Glutamatergic neuron (in vitro differentiated cells): ENCODE measurements around the gene ZSWIM1. TPM values are rescaled to one million over a fixed set of nuclear protein-coding genes. Genes with fewer than 3 reads are reported as not detected.
"Not testable (repeated sequence)": the region's sequence is repeated elsewhere in the genome, so short reads cannot be mapped to it uniquely, and the experiment has no call there.

Experiments used
- DNase-seq: peaks from one replicate; pipeline ENCODE4 v3.0.0; 2022
- H3K27ac Mint-ChIP-seq: one replicate; pipeline ENCODE4 v1.8.0; 2020; ENCODE audit warnings: mild to moderate bottlenecking, mixed read lengths, inconsistent platforms; ENCODE audit not compliant: unreplicated experiment
- H3K27me3 Mint-ChIP-seq: one replicate; pipeline ENCODE4 v1.8.0; 2020; ENCODE audit warnings: mild to moderate bottlenecking, moderate library complexity, mixed read lengths, inconsistent platforms; ENCODE audit not compliant: unreplicated experiment
- H3K36me3 Mint-ChIP-seq: one replicate; pipeline ENCODE4 v1.8.0; 2020; ENCODE audit warnings: mild to moderate bottlenecking, mixed read lengths, inconsistent platforms; ENCODE audit not compliant: unreplicated experiment
- H3K4me1 Mint-ChIP-seq: one replicate; pipeline ENCODE4 v1.8.0; 2020; ENCODE audit warnings: mild to moderate bottlenecking, low read depth, mixed read lengths, inconsistent platforms; ENCODE audit not compliant: unreplicated experiment
- H3K4me3 Mint-ChIP-seq: one replicate; pipeline ENCODE4 v1.8.0; 2020; ENCODE audit warnings: mild to moderate bottlenecking, mixed read lengths, inconsistent platforms; ENCODE audit not compliant: unreplicated experiment
- H3K9me3 Mint-ChIP-seq: one replicate; pipeline ENCODE4 v1.8.0; 2020; ENCODE audit warnings: mild to moderate bottlenecking, moderate library complexity, mixed read lengths, inconsistent platforms; ENCODE audit not compliant: unreplicated experiment
- CTCF ChIP-seq: fragments of 200-600 bp; sonication (generic); IDR thresholded peaks from one replicate; pipeline ENCODE4 v1.5.0; 2021; ENCODE audit not compliant: partially characterized antibody, unreplicated experiment
- total RNA-seq: library from RNA; stranded (reverse); fragmentation: NEBNext Ultra II Directional; extraction: Animal tissue kit (Norgen Biotek cat#: 25700); gene quantifications from one replicate; pipeline ENCODE4 v1.2.1, GENCODE V29; 2021; ENCODE audit not compliant: unreplicated experiment

Gene ZSWIM1
- total RNA-seq, 1 donor from 2014 or later, result 10.2 TPM

GRCh38 chr20:45897289-45897688 is 16.3 kb downstream of the ZSWIM1 start:
- Mint-ChIP-seq H3K27ac (no peak overlapping the region), H3K36me3 (no peaks in the 10 kb centered on the region), H3K4me1 (peaks cover 8% of the 10 kb centered on the region), H3K4me3 (no peak overlapping the region), H3K9me3 (peaks cover 3% of the 10 kb centered on the region), H3K27me3 (peaks cover 11% of the 10 kb centered on the region)
- DNase-seq, result no peak
- no peak for TF ChIP-seq CTCF

- no peak overlapping the region for H3K27ac Mint-ChIP-seq
- H3K27me3 Mint-ChIP-seq, result peaks cover 8% of the 10 kb centered on the region
- no peaks in the 10 kb centered on the region for H3K9me3 Mint-ChIP-seq
- no peak for TF ChIP-seq CTCF
- H3K4me1 Mint-ChIP-seq, result peaks cover 5% of the 10 kb centered on the region
- no peaks in the 10 kb centered on the region for H3K36me3 Mint-ChIP-seq
- DNase-seq, result no peak
- no peak overlapping the region for H3K4me3 Mint-ChIP-seq
These were observed 16.7 kb downstream of the ZSWIM1 start for GRCh38 chr20:45897692-45898091.

GRCh38 chr20:45898285-45898684 is 17.3 kb downstream of the ZSWIM1 start:
- Mint-ChIP-seq H3K27me3 (peaks cover 8% of the 10 kb centered on the region), H3K9me3 (no peaks in the 10 kb centered on the region), H3K4me1 (peaks cover 5% of the 10 kb centered on the region), H3K27ac (no peak overlapping the region), H3K36me3 (no peaks in the 10 kb centered on the region), H3K4me3 (no peak overlapping the region)
- DNase-seq, result no peak
- no peak for TF ChIP-seq CTCF

- peaks cover 5% of the 10 kb centered on the region for H3K4me1 Mint-ChIP-seq
- H3K9me3 Mint-ChIP-seq, result no peaks in the 10 kb centered on the region
- peaks cover 8% of the 10 kb centered on the region for H3K27me3 Mint-ChIP-seq
- DNase-seq, result no peak
- TF ChIP-seq CTCF, result no peak
- no peak overlapping the region for H3K4me3 Mint-ChIP-seq
- H3K27ac Mint-ChIP-seq, result no peak overlapping the region
- no peaks in the 10 kb centered on the region for H3K36me3 Mint-ChIP-seq
These were observed 18.2 kb downstream of the ZSWIM1 start for GRCh38 chr20:45899046-45899835.

- not testable (repeated sequence) for H3K4me3 Mint-ChIP-seq, DNase-seq, H3K36me3 Mint-ChIP-seq, H3K4me1 Mint-ChIP-seq, H3K27me3 Mint-ChIP-seq, H3K27ac Mint-ChIP-seq, H3K9me3 Mint-ChIP-seq
These were observed 20.3 kb downstream of the ZSWIM1 start for GRCh38 chr20:45901332-45901731.
